GM21737 (cell line): Measurements from ENCODE around the gene C13orf46.

Source experiments
- ATAC-seq: cut with Tn5 transposase; IDR thresholded peaks from one replicate; pipeline ENCODE4 v1.9.1; 2021; ENCODE audit warnings: mild to moderate bottlenecking, moderate library complexity; ENCODE audit not compliant: unreplicated experiment

Gene C13orf46

GRCh38 chr13:113958373-113958772, 15.5 kb downstream of the C13orf46 start:
- ATAC-seq: no peak

- no peak for ATAC-seq
These were observed 17.3 kb downstream of the C13orf46 start for GRCh38 chr13:113956571-113956970.

- ATAC-seq: no peak
These were observed 18.2 kb downstream of the C13orf46 start for GRCh38 chr13:113955691-113956090.

GRCh38 chr13:113955235-113955634, 18.6 kb downstream of the C13orf46 start:
- no peak for ATAC-seq

GRCh38 chr13:113954046-113954835, 19.6 kb downstream of the C13orf46 start:
- no peak for ATAC-seq

GRCh38 chr13:113953561-113953960, 20.3 kb downstream of the C13orf46 start:
- ATAC-seq: no peak

GRCh38 chr13:113952983-113953520, 20.8 kb downstream of the C13orf46 start:
- ATAC-seq: no peak

GRCh38 chr13:113952151-113952982, 21.5 kb downstream of the C13orf46 start:
- ATAC-seq: no peak

- ATAC-seq: no peak
These were observed 22.5 kb downstream of the C13orf46 start for GRCh38 chr13:113951246-113951999.

GRCh38 chr13:113950451-113951245, 23.2 kb downstream of the C13orf46 start:
- no peak for ATAC-seq

- ATAC-seq: no peak
These were observed 24.3 kb downstream of the C13orf46 start for GRCh38 chr13:113949546-113949945.

GRCh38 chr13:113948034-113948742, 25.7 kb downstream of the C13orf46 start:
- ATAC-seq: no peak

GRCh38 chr13:113947311-113948033, 26.4 kb downstream of the C13orf46 start:
- ATAC-seq: no peak

- no peak for ATAC-seq
These were observed 27.3 kb downstream of the C13orf46 start for GRCh38 chr13:113946409-113947181.

GRCh38 chr13:113945857-113946408, 27.9 kb downstream of the C13orf46 start:
- no peak for ATAC-seq

GRCh38 chr13:113943821-113944565, 29.9 kb downstream of the C13orf46 start:
- no peak for ATAC-seq

- ATAC-seq: no peak
These were observed 31.2 kb downstream of the C13orf46 start for GRCh38 chr13:113942591-113943103.
